GM21367 (cell line): ENCODE results near the gene OR4F15.
"Not testable (repeated sequence)": the region's sequence is repeated elsewhere in the genome, so short reads cannot be mapped to it uniquely, and the experiment has no call there.

Experiments used
- ATAC-seq: cut with Tn5 transposase; IDR thresholded peaks from one replicate; pipeline ENCODE4 v1.9.1; 2021; ENCODE audit not compliant: unreplicated experiment

Gene OR4F15

DNA sequence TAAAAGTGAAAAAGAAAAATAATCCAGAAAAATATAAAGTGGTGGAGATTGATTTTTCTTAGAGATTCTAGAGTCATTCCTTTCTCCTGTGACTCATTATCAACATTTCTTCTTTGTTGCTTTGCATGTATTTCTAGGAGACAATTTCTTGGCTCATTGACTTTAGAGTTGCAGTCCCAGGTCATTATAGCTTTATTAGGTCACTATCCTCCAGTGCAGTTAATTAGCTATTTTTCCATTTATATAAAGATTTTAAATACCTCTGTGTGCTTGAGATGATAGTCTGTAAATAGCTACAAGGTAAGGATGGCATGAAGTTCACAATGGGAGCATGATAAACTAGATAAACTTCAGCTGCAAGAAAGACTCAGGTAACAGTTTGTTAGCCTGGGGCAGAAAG is at the start of gene OR4F15:
Gene OR4F15, plus strand, starts transcription at position 301 of the 400 bp plus-strand sequence. CDS start 5,985 bp downstream, outside the sequence.
- ATAC-seq: no peak

DNA sequence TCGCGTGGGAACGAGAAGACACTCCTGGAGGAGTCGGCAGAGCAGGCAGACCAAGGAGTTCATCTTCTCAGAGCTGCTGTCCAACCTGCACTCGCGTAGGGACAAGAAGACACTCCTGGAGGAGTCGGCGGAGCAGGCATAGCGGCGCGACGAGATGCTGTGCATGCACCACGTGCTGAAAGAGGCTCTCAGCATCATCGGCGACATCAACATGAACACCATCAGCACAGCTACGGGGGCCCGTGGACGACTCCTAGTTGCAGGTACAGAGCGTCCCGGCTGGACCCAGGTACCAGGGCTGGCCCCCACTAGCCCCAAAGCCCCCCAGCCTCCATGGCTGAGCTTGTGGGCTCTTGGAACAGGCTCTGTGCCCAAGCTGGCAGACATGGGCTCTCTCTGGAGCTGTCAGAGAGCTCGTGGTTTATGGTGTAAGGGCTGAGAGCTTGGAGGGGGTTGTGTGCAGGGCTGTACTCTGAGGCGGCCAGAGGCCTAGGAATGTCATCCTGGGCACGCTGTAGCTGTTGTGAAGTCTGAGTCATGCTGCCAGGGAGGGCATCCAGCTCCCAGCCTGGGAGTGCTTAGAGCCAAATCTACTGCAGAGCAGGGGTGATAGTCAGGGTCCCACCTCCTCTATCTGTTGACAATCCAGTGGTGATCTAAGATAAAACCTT is 47.2 kb upstream of the OR4F15 start:
- not testable (repeated sequence) for ATAC-seq

- ATAC-seq: not testable (repeated sequence)
These were observed 46.7 kb upstream of the OR4F15 start for GRCh38 chr15:101765340-101765671.

DNA sequence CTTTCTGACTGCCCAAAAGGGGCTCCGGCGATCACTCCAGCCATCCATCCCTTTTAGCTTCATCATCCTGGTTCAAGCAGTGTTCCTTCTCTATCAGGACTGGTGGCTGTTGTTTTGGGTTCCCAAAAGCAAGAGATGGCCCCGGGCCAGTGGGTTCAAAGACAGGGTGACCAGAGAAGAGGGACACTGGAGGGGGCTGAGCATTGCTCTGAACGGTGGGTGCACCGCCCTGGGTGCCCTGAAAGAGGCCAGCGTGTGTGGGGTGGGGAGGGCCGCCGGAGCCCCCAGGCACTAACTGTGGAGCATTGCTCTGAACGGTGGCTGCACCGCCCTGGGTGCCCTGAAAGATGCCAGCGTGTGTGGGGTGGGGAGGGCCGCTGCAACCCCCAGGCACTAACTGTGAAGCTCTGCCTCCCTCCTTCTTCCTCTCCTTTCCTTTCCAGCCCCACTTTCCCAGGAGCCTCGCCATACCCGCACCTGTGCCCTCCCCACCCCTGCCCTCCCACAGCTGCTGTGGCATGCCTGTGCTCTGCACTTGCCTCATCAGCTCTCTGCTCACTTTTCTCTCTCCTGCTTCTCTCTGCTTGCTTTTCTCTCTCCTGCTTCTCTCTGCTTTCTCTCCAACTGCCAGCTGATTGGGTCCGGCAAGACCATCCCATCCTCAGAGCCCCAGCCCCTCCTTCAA is 46.1 kb upstream of the OR4F15 start:
- ATAC-seq: no peak

DNA sequence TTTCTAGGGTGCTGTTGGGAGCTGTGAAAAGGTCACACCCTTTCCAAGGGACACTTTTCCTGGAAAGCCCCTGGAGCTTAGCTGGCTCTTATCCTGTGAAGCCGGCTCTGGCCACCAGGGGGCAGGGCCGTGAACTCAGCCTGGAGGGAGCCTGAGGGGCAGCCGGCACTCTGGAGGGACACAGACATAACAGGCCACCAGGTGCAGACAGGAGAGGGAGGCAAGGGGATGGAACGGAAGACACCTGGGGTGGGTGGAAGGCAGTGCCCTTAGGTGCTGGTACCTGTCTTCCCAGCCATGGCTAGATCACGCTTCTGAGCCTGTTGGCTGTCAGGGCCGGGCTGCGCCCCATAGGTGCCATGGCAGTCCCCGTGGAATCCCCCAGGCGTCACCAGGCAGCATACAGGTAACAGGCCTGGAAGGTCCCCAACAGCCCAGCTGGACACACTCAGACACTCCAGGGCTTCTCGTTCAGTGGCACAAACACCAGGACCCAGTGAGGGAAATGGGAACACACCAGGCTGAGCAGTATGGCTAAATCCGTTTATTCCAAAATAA is 44.8 kb upstream of the OR4F15 start:
- not testable (repeated sequence) for ATAC-seq

DNA sequence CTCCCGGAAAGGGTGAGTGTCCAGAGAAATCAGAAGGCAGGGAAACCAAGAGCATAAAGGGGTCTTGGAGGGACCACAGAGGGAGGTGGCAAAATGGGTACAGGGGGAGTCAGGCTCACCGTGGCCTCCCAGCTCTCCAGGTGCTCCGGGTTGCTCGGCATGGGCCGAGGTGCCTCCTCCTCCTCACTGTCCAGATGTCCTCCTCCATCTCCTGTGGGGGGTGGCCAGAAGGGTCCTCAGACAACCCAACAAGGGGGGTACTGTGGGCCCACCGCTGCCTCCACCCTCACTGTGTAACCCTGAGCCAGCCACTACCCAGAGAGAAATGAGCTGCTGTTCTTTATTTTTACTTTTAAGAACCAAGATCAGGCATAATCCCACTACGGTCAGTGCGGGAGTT is 39.1 kb upstream of the OR4F15 start:
- no peak for ATAC-seq

DNA sequence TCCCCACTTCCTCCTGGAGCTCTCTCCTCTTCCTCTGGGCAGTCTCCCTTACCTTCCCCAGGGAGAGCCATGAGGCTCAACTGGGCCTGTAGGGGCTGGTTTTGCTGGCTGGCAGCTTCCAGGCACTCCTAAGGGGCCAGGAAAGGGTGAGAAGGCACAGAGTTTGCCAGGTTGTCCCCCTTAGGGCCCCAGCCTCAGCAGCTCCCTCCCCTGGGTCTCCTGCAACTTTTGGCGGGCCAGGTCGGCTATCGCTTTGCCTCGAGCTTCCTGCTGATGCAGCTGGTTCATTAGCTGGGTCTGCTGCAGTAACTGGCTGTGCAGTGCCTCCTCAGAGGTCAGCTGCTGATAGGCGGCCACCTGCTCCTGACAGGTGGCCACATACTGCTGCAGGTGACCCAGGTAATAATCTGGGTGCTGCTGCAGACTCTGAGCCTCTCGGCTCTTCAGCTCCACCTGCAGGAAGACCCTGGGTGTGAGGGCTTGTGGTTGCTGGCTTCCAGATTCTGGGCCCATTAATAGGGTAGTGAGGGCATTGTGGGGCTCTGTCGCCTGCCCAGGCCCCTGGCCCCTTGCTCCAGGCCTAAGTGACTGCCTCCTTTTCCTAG is 38.4 kb upstream of the OR4F15 start:
- no peak for ATAC-seq

DNA sequence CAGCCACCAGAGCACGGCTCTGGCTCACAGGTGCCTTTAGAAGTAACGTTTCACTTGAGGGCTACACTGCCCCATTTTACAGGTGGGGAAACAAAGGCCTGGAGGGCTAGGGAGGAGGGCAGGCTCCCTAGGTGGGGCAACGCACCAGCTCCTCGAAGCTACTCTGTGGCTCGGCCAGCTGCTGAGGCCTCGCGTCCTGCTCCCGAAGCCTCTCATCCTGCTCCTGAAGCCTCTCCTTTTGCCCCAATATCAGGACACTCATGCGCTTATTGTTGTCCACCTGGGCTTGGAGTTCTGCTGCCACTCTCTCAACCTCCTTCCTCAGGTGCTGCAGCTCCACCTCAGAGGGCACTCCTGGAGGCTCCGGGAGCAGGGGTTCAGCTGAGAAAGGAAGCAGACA is 36.9 kb upstream of the OR4F15 start:
- no peak for ATAC-seq

DNA sequence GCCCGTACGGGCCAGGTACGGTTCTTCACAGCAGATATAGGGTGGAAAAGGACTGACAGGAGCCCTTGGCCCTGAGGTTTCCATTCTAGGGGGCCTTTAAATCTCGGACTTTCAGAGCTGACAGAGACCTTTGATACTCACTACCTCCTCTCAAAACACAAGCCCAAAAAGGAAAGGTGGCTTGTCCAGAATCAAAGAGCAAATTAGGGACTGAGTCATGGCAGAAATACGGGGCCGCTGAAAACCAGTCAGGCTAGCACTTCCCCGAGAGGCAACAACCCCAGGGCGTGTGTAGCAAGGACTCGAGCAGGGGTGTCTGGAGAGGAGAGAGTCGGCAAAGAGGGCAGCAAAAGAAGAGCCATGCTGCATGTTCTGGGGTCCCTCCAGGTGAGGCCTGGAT is 33.4 kb upstream of the OR4F15 start:
- not testable (repeated sequence) for ATAC-seq

- not testable (repeated sequence) for ATAC-seq
These were observed 31.8 kb upstream of the OR4F15 start for GRCh38 chr15:101780225-101780624.

- ATAC-seq: no peak
These were observed 30.1 kb upstream of the OR4F15 start for GRCh38 chr15:101781928-101782327.

- no peak for ATAC-seq
These were observed 27.4 kb upstream of the OR4F15 start for GRCh38 chr15:101784644-101785043.

- not testable (repeated sequence) for ATAC-seq
These were observed 25.6 kb upstream of the OR4F15 start for GRCh38 chr15:101786422-101786821.

- not testable (repeated sequence) for ATAC-seq
These were observed 24.0 kb upstream of the OR4F15 start for GRCh38 chr15:101788001-101788400.

DNA sequence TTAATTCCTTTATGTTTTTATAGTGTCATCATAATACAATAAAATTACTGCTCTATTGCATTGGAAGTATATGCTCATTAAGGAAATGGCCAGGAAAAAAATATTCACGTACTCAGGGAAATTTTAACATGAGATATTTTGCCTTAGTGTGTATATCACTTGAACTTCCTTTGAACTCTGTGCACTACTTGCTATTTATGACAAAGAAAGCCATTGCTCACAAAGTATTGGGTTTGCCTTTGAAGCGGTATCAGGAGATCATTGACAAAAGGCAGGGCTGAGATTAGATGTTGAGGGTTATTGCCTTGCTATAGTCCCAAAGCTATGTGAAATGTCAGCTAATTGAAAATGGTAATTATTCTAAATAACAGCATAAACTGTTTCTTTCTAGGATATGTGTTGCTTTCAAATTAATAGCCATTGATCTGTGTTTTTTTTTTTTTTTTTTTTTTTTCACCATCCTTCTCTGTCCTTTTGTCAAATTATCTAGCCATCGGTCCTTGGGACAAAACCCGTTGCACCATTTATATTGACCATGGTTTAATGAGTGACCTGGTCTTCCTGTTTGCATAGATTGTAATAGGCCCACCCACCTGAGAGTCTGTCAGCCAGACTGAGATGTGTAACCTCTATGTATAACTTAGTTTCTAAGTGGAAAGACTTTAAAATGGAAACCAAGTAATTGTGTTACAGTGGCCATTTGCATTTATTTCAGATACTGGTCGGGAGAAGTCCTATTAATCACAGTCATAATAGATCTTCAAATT is 23.3 kb upstream of the OR4F15 start:
- ATAC-seq: not testable (repeated sequence)

- ATAC-seq: not testable (repeated sequence)
These were observed 21.3 kb upstream of the OR4F15 start for GRCh38 chr15:101790748-101791147.

GRCh38 chr15:101793981-101794380 is 18.0 kb upstream of the OR4F15 start:
- not testable (repeated sequence) for ATAC-seq

- ATAC-seq: no peak
These were observed 16.5 kb upstream of the OR4F15 start for GRCh38 chr15:101795455-101795854.

GRCh38 chr15:101799665-101800064 is 12.3 kb upstream of the OR4F15 start:
- no peak for ATAC-seq

GRCh38 chr15:101801048-101801447 is 11.0 kb upstream of the OR4F15 start:
- no peak for ATAC-seq

DNA sequence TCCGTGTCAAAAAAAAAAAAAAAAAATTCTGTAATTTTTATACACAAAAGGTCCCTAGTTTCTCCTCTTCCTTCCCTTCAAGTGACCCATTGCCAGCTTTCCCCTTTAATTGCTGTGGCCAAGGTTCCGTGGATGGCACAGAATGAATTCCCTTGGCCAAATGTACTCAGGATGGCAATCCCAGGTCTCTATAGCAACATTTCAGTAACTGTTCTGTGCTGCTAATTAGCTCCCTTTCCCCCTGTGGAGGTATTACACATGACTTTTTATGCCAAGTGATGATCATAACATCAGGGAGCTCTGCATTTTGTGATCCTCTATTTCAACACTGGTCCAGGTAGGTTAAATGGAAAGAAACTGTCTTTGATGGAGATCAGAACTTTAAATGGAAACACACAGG is 8.8 kb upstream of the OR4F15 start, which contains the start of gene OR4F6:
Gene OR4F6, plus strand, starts transcription at position 301 of the 400 bp plus-strand sequence. CDS start 2,211 bp downstream, outside the sequence.
- ATAC-seq: no peak
